COLO668 (cell line): ENCODE measurements around the gene CIC.
A peak's percentile ranks its signal among the peaks of the same experiment; 100 is the strongest.

Source experiments
- DNase-seq: peaks from one replicate; lab custom pipeline; 2025; ENCODE audit not compliant: unreplicated experiment; lab: John Stamatoyannopoulos, UW

CIC gene

DNA sequence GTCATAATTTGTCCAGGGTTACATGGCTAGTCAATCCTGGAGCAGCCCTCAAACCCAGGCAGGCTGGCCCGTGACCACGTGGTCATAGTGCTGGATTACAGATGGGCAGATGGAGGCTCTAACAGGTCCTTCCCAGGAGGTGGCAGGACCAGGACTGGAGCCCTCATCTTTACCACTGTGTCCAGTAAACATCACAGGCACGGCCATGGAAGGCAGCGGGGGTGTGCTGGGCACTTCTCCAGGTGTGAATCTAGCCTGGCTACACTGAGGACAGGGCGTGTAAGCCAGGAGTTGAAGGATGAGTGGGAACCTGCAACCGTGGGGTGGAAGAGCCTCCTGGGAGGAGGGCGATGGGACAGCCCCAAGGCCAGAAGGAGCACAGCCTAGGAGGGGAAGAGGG, 6.1 kb downstream of the CIC start:
- no peak for DNase-seq

DNA sequence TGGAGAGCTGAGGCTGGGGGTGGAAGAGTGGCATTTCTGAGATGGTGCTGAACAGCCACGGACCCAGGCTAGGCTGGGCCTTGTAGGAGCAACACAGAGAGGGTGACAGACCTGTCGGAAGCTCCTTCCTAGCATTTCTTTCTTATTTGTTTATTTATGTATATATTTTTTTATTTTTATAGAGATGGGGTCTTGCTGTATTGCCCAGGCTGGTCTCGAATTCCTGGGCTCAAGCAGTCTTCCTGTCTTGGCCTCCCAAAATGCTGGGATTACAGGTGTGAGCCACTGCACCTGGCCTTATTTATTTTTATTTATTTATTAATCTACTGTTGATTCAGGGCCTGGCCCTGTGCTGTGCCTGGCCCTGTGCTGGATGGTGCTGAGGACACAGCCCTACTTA, 6.5 kb downstream of the CIC start:
- DNase-seq = no peak

DNA sequence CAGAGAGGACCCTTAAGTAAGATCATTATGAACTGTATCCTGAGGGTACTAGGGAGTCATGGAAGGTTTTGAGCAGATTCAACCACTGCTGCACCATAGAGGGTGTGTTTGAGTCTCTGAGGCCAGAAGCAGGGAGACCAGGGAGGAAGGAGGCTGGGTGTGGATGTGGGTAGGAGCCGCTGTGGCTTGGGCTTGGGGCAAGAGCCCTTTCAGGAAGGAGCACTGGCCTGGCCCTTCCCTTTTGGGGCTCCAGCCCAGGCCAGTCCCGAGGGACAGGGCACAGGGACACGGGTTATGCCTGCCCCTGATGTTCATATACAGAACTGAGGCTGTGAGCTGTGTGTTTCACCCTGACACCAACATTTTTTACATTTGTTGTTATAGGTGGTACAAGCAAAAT, 7.2 kb downstream of the CIC start:
- DNase-seq = no peak

DNA sequence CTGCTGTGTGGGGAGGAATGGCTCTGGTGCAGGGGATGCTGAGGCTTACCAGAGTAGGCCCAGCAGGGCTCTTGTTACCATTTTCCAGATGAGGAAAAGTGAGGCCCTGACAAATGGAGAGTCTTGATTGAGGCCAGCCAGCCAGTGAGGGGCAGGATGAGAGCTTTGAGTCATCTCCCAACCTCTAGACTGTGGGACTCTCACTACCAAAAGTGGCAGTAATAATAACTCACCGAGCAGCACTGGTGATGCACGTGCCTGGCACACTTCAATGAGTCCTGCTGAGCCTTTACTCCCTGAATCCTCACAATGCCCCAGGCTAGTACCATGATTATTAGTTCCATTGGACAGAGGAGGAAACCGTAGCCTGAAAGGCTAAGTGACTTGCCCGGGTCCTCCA, 7.8 kb downstream of the CIC start:
- DNase-seq = no peak

DNA sequence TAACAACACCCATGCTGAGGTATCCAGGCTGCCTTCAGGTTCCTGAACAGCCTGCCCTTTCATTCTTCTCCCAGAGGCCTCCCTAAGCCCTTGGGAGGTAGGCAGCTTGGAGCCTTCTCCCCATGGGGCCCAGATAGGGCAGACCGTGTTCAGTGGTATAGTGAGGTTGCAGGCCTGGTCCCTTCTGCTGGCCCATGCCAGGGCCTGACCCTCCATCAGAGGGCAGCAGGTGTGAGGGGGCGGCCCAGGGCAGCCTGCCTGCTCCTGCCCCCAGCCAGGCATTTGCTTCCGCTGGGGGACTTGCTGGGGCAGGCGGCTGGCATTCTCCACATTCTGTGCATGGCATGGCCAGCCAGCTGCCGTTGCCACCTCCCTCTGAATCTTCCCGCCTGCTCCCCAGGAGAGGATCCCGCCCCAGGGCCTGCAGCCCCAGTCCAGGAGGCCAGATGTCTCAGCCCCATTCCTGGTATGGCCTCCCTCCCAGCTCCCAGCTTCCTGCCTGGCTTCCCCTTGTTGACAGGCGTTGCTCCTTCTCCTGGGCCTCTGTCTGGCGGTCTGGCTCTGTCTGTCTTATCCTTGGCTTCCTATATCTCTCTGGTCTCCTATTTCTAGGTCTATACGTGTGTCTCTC, 8.9 kb downstream of the CIC start:
- peak; percentile 55 for DNase-seq

DNA sequence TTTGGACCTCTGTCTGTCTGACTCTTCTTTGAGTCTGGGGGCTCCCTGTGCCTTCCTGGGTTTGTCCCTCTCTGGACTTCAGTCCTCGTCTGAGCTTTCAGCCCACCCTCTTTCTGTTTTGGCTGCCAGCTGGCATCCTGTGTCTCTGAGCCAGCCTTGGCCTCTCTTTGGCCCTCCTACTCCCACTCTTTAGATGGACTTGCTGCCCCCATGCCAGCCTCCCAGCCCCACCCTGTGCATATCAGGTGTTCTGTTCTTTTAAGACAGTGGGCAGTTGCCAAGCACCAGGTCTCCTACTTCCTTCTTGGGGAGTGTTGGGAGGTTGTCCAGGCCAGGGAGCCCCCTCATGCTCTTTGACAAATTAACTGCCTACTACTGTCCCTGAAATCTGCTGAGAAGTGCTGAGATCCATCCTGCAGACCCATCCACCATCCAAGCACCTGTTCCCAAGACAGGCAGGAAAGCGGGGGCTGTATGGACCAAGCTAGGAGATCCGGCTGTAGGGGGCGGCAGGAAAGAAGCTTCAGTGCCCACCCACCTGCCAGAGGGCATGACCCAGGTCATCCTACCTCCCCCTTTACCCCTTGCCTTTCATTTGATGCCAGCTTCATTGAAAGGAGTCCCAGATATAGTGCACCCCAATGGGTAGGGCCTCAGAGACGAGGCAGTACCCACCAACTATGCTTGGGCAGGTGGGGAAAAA, 9.6 kb downstream of the CIC start:
- DNase-seq = no peak

DNA sequence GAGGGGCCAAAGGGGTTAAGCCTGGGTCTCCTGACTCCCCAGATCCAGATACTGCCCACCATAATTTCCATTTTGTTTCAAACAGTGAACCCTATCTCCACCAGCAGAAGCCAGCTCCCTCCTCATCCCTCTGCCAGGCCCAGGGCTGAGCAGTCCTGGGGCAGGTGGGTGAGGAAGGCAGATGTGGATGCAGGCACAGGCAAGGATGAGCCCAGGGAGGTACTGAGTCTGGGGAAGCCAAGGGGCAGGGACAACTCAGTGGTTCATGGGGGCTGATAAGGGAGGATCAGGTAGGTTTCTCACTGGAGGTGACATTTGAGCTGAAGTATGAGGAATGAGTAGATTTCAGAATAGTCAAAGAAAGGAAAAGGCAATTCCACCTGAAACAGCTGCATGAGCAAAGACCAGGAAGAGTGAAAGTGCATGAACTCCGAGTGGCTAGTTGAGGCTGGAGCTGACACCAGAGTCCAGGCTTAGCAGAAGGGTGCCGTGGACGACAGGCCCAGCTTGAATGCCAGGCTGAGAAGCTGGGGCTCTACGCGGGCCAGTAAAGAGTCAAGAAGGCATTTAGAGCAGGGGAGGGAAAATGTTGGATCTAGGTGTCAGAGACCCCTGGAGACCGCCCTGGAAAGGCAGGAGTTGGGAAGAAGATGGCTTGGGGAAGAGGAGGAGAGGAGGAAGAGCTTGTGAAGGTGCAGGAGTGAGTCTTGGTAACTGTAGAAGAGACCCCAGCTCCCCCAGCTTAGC, 10.3 kb downstream of the CIC start:
- DNase-seq = peak; percentile 35

DNA sequence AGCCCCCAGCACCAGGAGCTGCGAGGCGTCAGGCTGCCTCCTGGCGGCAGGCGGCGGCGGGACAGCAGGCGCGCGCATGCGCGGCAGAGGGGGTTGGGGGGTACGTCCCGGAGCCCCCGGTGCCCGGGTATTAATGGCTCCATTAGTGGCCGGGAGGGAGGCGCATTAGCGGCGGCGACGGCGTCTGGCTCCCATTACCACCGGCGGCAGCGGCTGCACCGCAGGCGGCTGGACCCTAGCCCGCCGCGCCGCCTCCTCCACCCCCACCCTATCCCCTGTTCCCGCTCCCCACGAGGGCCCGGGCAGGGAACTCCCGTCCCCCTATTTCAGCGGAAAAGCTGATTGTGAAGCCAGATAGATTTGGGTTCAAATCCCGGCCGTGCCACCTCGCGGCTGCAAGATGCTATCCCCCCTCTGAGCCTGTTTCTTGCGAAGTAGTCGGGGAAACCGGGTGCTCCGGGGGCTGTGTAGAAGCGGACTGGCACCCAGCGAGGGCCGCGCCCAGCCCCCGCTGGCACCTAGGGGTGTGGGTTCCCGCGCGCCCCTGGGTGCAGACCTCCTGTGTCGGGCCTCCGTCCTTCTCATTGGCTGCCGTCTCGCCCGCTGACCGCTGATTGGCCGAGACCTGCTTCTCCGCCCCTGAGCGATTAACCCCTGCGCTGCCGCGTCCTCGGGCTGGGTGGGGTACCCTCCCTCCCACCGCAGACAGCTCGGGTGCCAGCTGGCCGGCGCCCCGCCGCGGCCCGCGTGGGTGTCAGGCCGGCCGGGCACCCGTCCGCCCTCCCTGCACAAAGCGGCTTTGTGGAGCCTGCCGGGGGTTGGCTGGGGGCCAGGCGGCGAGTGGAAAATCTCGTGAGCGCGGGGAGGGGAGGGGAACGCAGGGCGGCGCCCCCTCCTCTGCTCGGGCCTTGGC, 11.1 kb downstream of the CIC start:
- DNase-seq = peak; percentile 95

DNA sequence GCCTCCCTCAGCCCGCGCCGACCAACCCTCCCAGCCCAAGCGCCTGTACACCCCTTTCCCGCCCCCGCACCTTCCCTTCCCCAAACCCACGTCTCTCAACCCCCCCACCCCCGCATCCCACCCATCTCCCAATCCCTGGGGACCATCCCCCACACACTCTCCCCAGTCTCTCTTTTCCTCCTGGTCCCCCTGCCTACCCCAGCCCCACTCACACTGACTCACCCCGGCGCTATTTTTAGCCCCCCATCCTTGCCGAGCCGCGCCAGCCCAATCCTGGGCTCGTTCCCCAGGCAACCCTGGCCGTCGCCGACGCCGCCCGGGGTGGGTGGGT, 11.7 kb downstream of the CIC start:
- no peak for DNase-seq

DNA sequence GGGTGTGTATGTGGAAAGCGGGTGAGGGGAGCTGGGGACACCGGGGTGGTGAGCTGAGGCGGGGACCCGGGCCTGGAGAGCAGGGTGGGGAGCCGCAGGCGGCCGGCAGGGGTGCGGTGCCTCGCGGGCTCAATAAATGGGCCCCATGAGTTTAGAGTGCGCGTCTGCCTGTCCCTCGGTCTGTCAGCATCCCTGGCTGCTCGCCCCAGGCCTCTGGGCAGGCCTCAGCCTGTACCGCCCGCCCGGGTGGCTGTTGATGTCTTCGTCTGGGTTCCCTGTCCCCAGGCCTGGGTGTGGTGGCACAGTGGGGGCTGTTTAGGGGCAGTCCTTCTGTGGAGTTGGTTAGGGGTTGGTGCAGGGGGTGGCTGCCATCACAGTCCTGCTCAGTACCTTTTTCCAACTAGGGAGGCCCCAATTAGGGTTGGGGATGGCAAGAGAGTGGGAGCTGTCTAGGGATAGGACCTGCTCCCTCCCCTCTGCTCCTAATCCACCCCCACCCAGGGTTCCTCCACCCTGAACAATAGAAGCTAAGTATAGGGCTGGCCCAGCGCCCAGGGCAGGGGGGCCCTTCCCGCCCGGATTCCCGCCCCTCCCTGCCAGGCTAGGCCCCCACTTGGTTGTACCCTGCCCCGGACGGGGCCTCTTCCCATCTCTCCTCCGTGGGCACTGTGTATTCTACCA, 12.2 kb downstream of the CIC start:
- DNase-seq = peak; percentile 62

DNA sequence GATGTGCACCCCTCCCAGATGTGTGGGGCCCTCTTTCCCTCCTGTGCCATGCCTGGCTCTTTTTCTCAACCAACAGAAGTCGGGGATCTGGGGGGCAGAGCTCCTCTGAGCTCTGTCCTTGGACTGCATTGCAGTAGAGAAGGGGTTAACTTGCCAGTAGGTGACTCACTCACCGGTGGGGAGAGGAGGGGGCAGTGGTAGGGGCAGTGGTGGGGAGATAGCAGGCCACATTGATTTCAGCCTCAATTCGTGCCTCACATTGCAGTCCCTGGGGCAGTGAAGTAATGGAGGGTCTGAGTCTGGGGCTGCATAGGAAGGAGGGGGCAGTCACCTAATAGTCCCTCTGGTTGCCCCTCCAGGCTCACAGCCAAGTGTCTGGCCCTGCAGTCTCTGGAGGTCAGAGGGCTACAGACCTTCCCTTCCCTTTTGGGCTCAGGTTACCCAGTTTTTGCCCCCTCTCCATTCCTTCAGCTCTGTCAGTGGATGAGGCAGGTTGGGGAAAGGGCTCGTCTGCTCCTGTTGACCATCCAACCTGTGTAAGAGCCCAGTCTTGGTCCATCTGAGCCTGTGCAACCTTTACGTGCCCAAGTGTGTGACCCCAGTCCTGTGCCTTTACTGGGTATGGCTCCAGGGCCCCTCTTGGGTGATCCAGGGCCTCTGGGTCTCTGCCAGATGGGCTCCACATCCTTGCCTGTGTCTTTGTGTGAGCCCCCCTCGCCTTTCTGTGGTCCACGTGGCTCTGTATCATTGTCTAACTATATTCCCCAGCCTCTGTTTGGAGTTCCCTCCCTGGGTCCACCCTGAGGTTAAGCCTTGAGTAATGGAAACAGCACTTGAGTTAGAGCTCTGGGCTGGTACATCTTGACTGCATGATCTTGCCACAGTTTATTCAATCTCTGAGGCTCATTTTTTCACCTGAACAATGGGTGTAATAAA, 13.0 kb downstream of the CIC start:
- no peak for DNase-seq

DNA sequence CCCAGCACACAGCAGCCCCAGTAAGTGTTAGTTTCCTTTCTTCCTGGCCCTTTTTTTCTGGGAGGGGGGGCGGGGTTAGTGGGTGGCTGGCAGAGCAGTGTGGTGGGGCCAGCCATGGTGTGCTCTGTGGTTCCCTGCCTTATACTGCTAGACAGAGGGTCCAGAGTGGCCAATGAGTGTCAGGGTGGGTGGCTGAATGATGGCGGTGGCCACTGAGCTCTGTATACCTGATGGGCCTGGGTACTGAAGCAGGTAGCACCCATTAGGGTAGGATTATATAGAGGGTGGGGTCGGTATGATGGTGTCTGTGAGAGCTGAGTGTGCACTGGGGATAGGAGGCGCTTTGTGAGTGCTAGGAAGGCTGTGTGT, 13.8 kb downstream of the CIC start:
- DNase-seq = no peak

DNA sequence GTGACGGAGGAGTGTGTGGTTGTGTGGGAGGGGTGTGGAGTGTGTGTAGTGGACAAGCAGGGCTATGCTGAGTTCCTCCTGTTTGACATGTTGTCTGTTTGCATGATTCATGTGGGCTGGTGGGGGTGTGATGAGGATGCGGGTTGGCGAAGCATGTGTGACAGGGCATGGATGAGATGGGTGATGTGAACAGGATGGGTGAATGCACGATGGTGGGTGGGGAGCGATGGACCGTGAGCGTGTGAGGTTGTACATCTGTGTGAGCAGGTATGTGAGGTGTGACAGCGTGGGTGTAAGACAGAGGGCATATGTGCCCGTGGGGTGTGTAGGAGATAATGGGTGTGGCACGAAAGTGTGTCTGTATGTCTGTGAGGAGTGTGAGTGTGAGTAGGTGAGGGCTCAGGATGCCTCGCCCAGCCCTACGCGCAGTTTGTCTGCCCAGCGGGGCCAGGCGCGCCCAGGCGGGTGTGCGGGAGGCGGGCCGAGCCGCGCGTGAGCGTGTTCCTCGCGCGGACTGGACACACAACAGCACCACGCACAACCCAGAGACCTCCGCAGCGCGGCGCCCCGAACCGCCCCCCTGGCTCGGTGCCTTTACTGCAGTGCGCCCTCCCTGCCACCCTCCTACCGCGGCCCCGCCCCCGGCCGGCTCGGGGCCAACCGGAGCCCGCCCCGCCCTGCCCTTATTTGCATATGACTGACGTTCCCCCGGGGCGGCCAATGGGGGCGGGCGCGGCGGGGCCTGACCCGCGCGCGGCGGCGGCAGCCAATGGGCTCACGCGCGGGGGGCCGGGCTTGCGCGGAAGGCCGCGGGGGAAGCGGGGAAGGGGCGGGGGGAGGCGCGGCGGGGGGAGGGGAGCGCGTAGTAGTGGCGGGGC, 14.4 kb downstream of the CIC start:
- DNase-seq = peak; percentile 98

DNA sequence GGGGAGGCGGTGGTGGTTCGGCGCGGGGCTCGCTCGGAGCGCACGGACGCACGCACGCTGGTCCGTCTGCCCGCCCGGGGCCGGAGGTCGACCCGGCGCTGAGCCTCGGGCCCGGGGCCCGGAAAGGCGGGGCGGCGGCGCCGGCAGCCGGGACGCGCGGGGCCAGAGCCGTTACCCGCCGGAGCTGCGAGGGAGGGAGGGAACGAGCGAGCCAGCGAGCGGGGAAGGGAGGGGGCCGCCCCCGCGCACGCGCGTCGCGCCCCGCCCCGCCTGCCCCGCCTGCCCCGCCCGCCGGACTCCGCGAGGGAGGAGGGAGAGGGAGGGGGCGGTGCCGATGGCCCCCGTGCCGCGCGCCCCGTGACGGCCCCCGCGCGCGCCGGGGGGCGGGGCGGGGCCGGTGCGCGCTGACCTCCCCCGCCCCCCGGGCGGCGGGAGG, 15.0 kb downstream of the CIC start:
- peak; percentile 88 for DNase-seq

DNA sequence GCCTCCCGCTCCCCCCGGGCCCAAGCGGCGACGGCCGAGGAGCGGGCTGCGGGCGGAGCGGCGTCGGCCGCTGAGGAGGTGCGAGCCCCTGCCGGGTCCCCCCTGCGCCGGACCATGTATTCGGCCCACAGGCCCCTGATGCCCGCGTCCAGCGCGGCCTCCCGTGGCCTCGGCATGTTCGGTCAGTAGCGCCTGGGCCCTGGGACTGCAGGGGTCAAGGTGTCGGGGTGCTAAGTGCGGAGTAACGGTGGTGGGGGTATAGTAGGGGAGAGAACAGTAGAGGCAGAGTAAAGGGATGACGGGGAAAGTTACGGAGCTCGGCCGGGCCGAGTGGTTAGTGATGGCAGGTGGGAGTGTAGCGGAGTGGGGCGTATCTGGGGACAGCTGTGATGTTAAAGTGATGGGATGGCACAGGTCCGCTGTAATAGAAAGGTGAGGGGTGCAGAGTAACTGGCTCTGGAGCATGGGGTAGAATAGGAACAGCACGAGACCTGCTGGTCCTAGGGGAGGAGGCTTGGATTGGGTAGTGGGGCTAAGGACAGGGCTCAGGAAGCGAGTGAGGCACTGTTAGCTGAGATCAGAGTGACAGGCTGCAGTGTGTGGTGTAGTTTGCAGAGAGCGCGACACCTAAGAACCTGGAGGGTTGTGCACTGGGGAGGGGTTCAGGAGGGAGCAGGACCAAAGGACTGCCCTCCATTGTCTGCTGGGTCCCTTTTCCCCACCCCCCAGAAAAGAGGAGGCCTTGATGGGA, 15.7 kb downstream of the CIC start:
- DNase-seq = peak; percentile 17

DNA sequence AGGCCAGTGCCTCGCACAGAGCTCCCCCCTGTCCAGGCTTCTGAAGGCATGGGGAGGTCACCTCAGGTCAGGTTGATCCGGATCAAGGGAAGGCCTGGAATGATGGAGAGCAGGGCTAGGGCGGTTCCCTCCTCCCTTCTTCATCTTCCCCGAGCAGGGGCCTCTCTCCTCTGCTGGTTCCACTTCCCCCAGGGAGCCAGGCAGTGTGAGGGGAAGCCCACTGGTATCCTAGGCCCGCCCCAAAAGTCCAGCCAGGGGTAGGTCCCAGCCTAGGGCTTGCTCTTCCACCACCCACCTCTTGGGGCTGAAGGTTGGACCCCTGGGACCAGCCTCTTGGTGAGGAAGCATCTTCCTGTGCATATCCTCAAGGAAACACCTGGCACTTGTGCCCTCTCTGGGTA, 16.5 kb downstream of the CIC start:
- no peak for DNase-seq

DNA sequence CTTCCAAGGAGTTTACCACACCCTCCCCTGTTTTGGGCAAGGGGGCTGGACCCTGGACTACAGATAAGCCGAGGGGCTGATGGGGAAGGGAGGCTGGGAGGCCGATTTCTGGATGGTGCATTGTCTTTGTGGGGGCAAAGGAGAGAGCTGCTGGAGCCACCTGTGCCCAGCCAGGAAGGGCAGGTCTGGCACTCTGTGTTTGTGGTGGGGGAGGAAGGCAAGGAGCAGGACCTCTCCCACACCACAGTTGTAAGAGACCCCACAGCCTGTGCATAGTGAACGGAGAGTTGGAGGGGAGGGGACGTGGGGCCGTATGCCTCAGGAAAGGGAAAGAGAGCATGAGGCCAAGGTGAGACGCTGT, 16.9 kb downstream of the CIC start:
- DNase-seq = no peak

DNA sequence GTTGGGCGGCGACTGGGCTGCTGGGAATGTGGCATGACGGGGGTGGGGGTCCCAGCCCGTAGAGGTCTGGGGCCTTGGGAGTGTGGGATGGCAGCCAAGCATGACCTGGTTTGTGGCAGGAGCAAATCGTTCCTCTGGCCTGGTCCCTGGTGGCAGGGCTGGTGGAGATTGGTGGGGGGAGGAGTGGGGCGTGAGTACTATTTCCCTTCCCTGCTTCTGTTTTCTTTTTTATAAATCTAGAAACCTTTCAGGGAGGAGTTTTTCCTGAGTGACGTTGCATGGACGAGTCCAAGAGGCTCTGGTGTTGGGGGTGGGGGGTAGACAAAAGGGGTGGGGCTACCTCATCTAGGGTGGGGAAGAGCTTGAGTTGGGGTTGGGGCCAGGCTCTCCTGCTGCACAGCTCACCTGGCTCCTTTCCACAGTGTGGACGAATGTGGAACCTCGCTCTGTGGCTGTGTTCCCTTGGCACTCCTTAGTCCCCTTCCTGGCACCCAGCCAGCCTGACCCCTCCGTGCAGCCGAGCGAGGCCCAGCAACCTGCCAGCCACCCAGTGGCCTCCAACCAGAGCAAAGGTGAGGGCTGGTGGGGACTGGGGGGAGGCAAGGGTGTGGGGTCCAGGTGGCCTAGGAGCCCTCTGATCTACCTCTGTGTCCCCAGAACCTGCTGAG, 17.4 kb downstream of the CIC start:
- DNase-seq = no peak
